Osteoblast (primary cell): Measurements from ENCODE around the gene PPP6R1. TPM values are rescaled to one million over a fixed set of nuclear protein-coding genes. Genes with fewer than 3 reads are reported as not detected.

Source experiments
- DNase-seq: peaks from one replicate; pipeline ENCODE4 v3.0.0; 2011; ENCODE audit warnings: low spot score, mixed read lengths; ENCODE audit not compliant: insufficient read length; ENCODE audit errors: missing footprints
- H2AFZ ChIP-seq: 2 replicates; pipeline ENCODE4 v1.6.0; 2011; ENCODE audit warnings: mild to moderate bottlenecking, low read length
- H3K27ac ChIP-seq: 2 replicates; pipeline ENCODE4 v1.5.1; 2011; ENCODE audit warnings: mild to moderate bottlenecking, low read depth, low read length, moderate library complexity
- H3K27me3 ChIP-seq: 2 replicates; pipeline ENCODE4 v1.6.0; 2012; ENCODE audit warnings: mild to moderate bottlenecking, control low read depth, inconsistent platforms, low read length, moderate library complexity; ENCODE audit not compliant: insufficient read depth
- H3K36me3 ChIP-seq: 2 replicates; pipeline ENCODE4 v1.5.1; 2011; ENCODE audit warnings: mild to moderate bottlenecking, low read length, control low read depth, moderate library complexity; ENCODE audit not compliant: insufficient read depth
- H3K4me1 ChIP-seq: 2 replicates; pipeline ENCODE4 v1.5.1; 2011; ENCODE audit warnings: mild to moderate bottlenecking, low read length, control low read depth, moderate library complexity; ENCODE audit not compliant: insufficient read depth
- H3K4me2 ChIP-seq: 2 replicates; pipeline ENCODE4 v1.6.0; 2011; ENCODE audit warnings: mild to moderate bottlenecking, low read length; ENCODE audit not compliant: insufficient read depth
- H3K4me3 ChIP-seq: fragments of 200-600 bp; sonication (generic); 3 replicates; pipeline ENCODE4 v1.5.1; 2012; ENCODE audit warnings: mild to moderate bottlenecking, low read length, inconsistent platforms; ENCODE audit not compliant: insufficient read depth
- H3K79me2 ChIP-seq: 2 replicates; pipeline ENCODE4 v1.6.0; 2012; ENCODE audit warnings: mild to moderate bottlenecking, low read length, control low read depth, inconsistent platforms; ENCODE audit not compliant: insufficient read depth
- H3K9me3 ChIP-seq: 2 replicates; pipeline ENCODE4 v1.5.1; 2011; ENCODE audit warnings: low read depth, low read length, control low read depth
- H4K20me1 ChIP-seq: 2 replicates; pipeline ENCODE4 v1.6.0; 2012; ENCODE audit warnings: mild to moderate bottlenecking, low read length, control low read depth; ENCODE audit not compliant: insufficient read depth
- CTCF ChIP-seq: IDR thresholded peaks from 2 replicates; pipeline ENCODE4 v1.5.1; 2011; ENCODE audit warnings: mild to moderate bottlenecking, low read depth, low read length, moderate library complexity; ENCODE audit errors: extremely low read depth
- total RNA-seq: library from RNA; depleted of rRNA; stranded (reverse); fragments of >200 nt; gene quantifications from 2 replicates; pipeline ENCODE4 v1.2.3, GENCODE V29; 2012

PPP6R1 gene
- total RNA-seq, 1 donor, result 32.6 TPM

GRCh38 chr19:55213547-55213946 lies 45.3 kb downstream of the PPP6R1 start:
- Histone ChIP-seq H3K4me3 (no peak overlapping the region), H4K20me1 (peaks cover 5% of the 10 kb centered on the region)

GRCh38 chr19:55212447-55212846 lies 46.4 kb downstream of the PPP6R1 start:
- H3K4me2 ChIP-seq, result no peak overlapping the region
- DNase-seq, result no peak

More at GRCh38 chr19:55213547-55213946, 45.3 kb downstream of the PPP6R1 start:
- no peaks in the 10 kb centered on the region for H3K36me3 ChIP-seq
- no peaks in the 10 kb centered on the region for H3K79me2 ChIP-seq
- H3K4me2 ChIP-seq, result no peak overlapping the region
- no peak for DNase-seq
- peaks cover 25% of the 10 kb centered on the region for H3K4me1 ChIP-seq
- no peaks in the 10 kb centered on the region for H3K27me3 ChIP-seq
- no peak overlapping the region for H3K27ac ChIP-seq
- H2AFZ ChIP-seq, result no peak overlapping the region
- H3K9me3 ChIP-seq, result peaks cover 4% of the 10 kb centered on the region
- TF ChIP-seq CTCF, result no peak

DNA sequence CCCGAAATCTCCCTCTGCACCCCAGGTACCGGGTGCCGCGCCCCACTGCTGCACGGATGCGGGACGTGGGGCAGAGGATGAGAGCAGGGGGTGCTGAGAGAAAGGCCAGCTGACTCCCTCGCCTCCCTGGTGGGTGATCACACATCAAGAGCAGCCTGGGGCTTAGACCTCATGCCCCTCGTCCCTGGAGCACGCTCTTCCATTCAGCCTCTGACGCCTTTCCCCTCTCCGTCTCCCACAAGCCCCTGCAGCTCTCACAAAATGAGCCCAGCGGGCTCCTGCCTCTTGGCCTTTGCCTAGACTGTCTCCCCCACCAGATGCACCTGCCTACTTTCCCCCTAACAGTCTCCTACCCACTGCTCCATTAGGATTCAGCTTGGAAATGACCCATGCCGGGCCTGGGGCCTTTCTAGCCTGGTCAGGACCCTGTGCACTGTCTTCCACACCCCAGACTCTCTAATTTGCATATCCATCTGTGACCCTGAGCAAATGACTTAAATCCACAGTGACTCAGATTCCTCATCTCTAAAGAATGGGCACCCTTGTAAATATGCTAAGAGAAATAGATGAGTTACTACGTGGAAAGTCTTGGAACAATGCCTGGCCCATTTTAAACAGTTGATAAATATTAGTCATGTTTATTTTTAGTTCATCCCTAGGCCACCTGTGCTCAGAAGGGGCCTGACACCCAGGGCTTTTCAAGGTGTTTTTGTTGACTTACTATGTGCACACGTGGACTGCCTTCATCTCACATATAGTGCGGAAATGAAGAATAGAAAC lies 48.9 kb downstream of the PPP6R1 start:
- Histone ChIP-seq H3K4me3 (no peak overlapping the region), H3K27me3 (no peaks in the 10 kb centered on the region), H3K36me3 (no peaks in the 10 kb centered on the region), H3K4me1 (peaks cover 26% of the 10 kb centered on the region), H3K9me3 (peaks cover 4% of the 10 kb centered on the region), H2AFZ (no peak overlapping the region), H3K4me2 (no peak overlapping the region), H4K20me1 (peaks cover 2% of the 10 kb centered on the region), H3K79me2 (no peaks in the 10 kb centered on the region), H3K27ac (peak overlapping the region; percentile 61)
- TF ChIP-seq CTCF, result no peak
- peak; percentile 93 for DNase-seq

More at GRCh38 chr19:55212447-55212846, 46.4 kb downstream of the PPP6R1 start:
- H3K79me2 ChIP-seq, result no peaks in the 10 kb centered on the region
- peaks cover 25% of the 10 kb centered on the region for H3K4me1 ChIP-seq
- peak; percentile 28 for TF ChIP-seq CTCF
- no peaks in the 10 kb centered on the region for H3K36me3 ChIP-seq
- H4K20me1 ChIP-seq, result peaks cover 5% of the 10 kb centered on the region
- H3K9me3 ChIP-seq, result peaks cover 4% of the 10 kb centered on the region
- no peak overlapping the region for H3K4me3 ChIP-seq
- H3K27me3 ChIP-seq, result no peaks in the 10 kb centered on the region
- H3K27ac ChIP-seq, result no peak overlapping the region
- no peak overlapping the region for H2AFZ ChIP-seq

DNA sequence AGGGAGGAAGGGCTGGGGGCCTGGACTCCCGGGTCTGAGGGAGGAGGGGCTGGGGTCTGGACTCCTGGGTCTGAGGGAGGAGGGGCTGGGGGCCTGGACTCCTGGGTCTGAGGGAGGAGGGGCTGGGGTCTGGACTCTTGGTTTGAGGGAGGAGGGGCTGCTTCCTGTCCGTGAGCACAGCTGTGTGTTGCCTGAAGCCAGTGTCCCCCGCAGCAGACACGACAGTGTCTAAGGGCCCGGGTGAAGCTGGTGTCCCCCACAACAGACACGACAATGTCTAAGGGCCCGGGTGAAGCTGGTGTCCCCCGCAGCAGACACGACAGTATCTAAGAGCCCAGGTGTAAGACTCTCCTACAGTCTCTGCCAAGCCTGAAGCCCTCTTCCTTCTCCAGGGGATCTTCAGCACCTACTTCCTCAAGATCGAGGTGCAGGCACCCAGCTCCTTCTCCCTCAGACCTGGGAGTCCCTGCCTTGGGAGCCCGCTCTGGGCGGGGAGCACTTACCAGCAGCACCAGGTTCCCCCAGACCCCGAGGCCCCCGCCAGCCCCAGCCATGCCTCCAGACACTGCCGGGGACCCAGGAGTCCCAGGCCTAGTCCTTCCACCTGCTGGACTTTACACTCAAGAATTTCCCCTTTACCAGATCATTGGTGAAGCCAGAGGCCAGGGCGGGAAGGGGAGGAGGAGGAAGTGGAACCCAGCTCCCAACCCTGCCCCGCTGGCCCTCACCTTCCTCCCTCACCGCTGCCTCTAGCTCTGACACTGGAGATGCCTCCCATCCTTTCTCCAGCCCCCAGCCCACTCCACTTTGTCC lies 49.7 kb downstream of the PPP6R1 start, which contains the start of gene PTPRH:
Gene PTPRH (minus strand): TSS at position 622 of the 813 bp plus-strand sequence. CDS start 68 bp downstream, at position 554.
- peaks cover 26% of the 10 kb centered on the region for H3K4me1 ChIP-seq
- H3K27ac ChIP-seq, result peak within 1 kb of the TSS; percentile 61
- TF ChIP-seq CTCF, result no peak
- H3K36me3 ChIP-seq, result no peaks in the 10 kb centered on the region
- H3K4me2 ChIP-seq, result no peak within 1 kb of the TSS
- H3K9me3 ChIP-seq, result peaks cover 4% of the 10 kb centered on the region
- H3K79me2 ChIP-seq, result no peaks in the 10 kb centered on the region
- H4K20me1 ChIP-seq, result peaks cover 2% of the 10 kb centered on the region
- H3K27me3 ChIP-seq, result no peaks in the 10 kb centered on the region
- no peak within 1 kb of the TSS for H2AFZ ChIP-seq
- peak; percentile 36 for DNase-seq
- no peak within 1 kb of the TSS for H3K4me3 ChIP-seq
